HL-60 (cell line): Measurements from ENCODE around the gene ERF.

ENCODE experiments used
- DNase-seq, 2 experiments: peaks; one replicate each; pipeline ENCODE4 v3.0.0-alpha.2; 2010 to 2020; ENCODE audit warnings: low read depth in 1 of 2, low spot score in 1 of 2
- H3K27ac ChIP-seq: fragments of 250-450 bp; sonication (Bioruptor Pico); replicated peaks from 2 replicates; pipeline ENCODE4 v1.5.1; 2020; ENCODE audit warnings: mild to moderate bottlenecking, moderate library complexity
- H3K27me3 ChIP-seq: fragments of 250-450 bp; sonication (Bioruptor Pico); 2 replicates; pipeline ENCODE4 v1.5.1; 2021; ENCODE audit warnings: mild to moderate bottlenecking, moderate library complexity; ENCODE audit not compliant: insufficient read depth, poor library complexity, severe bottlenecking
- H3K4me3 ChIP-seq: replicated peaks from 2 replicates; pipeline ENCODE4 v1.5.1; 2011; ENCODE audit warnings: mild to moderate bottlenecking, control low read depth, low read length; ENCODE audit not compliant: insufficient read depth
- GABPA ChIP-seq: IDR thresholded peaks from 2 replicates; pipeline ENCODE4 v1.6.1; 2012; ENCODE audit warnings: low read depth
- POLR2AphosphoS5 ChIP-seq: IDR thresholded peaks from 2 replicates; pipeline ENCODE4 v1.6.1; 2012; ENCODE audit warnings: low read depth
- REST ChIP-seq: IDR thresholded peaks from 2 replicates; pipeline ENCODE4 v1.6.1; 2012; ENCODE audit warnings: low read depth; ENCODE audit not compliant: insufficient replicate concordance
- SPI1 ChIP-seq: IDR thresholded peaks from 2 replicates; pipeline ENCODE4 v1.6.1; 2012; ENCODE audit warnings: low read depth, mild to moderate bottlenecking, borderline replicate concordance
- TF ChIP-seq, protein P1 (sequence below): IDR thresholded peaks from one replicate; pipeline ENCODE4 v1.5.1; 2011; ENCODE audit warnings: low read length, control low read depth, inconsistent platforms; ENCODE audit not compliant: insufficient read depth

ERF gene

DNA sequence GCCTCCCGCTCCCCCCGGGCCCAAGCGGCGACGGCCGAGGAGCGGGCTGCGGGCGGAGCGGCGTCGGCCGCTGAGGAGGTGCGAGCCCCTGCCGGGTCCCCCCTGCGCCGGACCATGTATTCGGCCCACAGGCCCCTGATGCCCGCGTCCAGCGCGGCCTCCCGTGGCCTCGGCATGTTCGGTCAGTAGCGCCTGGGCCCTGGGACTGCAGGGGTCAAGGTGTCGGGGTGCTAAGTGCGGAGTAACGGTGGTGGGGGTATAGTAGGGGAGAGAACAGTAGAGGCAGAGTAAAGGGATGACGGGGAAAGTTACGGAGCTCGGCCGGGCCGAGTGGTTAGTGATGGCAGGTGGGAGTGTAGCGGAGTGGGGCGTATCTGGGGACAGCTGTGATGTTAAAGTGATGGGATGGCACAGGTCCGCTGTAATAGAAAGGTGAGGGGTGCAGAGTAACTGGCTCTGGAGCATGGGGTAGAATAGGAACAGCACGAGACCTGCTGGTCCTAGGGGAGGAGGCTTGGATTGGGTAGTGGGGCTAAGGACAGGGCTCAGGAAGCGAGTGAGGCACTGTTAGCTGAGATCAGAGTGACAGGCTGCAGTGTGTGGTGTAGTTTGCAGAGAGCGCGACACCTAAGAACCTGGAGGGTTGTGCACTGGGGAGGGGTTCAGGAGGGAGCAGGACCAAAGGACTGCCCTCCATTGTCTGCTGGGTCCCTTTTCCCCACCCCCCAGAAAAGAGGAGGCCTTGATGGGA is 29.8 kb upstream of the ERF start:
- TF ChIP-seq GABPA (no peak), REST (no peak)
- Histone ChIP-seq H3K27me3 (no peaks in the 10 kb centered on the region), H3K27ac (no peak overlapping the region), H3K4me3 (peak overlapping the region; percentile 53)
- peak in 1 of 2 experiments; percentile 4 for DNase-seq

GRCh38 chr19:42284066-42284501 is 29.2 kb upstream of the ERF start:
- Histone ChIP-seq H3K27ac (no peak overlapping the region), H3K4me3 (no peak overlapping the region; the same call in 1 of the 2 replicates), H3K27me3 (no peaks in the 10 kb centered on the region)
- peak in 1 of 2 experiments; percentile 64 for DNase-seq
- TF ChIP-seq REST (no peak), SPI1 (no peak), POLR2AphosphoS5 (no peak), GABPA (no peak)
- TF ChIP-seq, protein P1, sequence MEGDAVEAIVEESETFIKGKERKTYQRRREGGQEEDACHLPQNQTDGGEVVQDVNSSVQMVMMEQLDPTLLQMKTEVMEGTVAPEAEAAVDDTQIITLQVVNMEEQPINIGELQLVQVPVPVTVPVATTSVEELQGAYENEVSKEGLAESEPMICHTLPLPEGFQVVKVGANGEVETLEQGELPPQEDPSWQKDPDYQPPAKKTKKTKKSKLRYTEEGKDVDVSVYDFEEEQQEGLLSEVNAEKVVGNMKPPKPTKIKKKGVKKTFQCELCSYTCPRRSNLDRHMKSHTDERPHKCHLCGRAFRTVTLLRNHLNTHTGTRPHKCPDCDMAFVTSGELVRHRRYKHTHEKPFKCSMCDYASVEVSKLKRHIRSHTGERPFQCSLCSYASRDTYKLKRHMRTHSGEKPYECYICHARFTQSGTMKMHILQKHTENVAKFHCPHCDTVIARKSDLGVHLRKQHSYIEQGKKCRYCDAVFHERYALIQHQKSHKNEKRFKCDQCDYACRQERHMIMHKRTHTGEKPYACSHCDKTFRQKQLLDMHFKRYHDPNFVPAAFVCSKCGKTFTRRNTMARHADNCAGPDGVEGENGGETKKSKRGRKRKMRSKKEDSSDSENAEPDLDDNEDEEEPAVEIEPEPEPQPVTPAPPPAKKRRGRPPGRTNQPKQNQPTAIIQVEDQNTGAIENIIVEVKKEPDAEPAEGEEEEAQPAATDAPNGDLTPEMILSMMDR = no peak

- H3K27ac ChIP-seq = peak overlapping the region; percentile 38; the same call in 1 of the 2 replicates
- peak; percentile 82 to 93 for DNase-seq
- peak overlapping the region; percentile 52 for H3K4me3 ChIP-seq
- no peaks in the 10 kb centered on the region for H3K27me3 ChIP-seq
- TF ChIP-seq REST (no peak), SPI1 (no peak), POLR2AphosphoS5 (no peak), GABPA (no peak)
- TF ChIP-seq, protein P1 = no peak
These were observed 28.5 kb upstream of the ERF start for GRCh38 chr19:42283188-42284065.
